ENCODE data around the gene ARHGEF39.
A peak's percentile ranks its signal among the peaks of the same experiment; 100 is the strongest.
"Not testable (repeated sequence)": the region's sequence is repeated elsewhere in the genome, so short reads cannot be mapped to it uniquely, and the experiment has no call there.

The ARHGEF39 gene

GRCh38 chr9:35639631-35640030 is 25.4 kb downstream of the ARHGEF39 start:
- no peak for ATAC-seq
- H3K4me3 Mint-ChIP-seq = peak overlapping the region; percentile 41

GRCh38 chr9:35639225-35639624 is 25.8 kb downstream of the ARHGEF39 start:
- H3K27me3 Mint-ChIP-seq, DNase-seq, H3K9me3 Mint-ChIP-seq: not testable (repeated sequence)
- peaks cover 71% of the 10 kb centered on the region for H3K4me1 Mint-ChIP-seq
- H3K36me3 Mint-ChIP-seq (ENCODE audit: low read depth) = peaks cover 28% of the 10 kb centered on the region
- peak overlapping the region; percentile 92 for H3K27ac Mint-ChIP-seq
- H3K4me3 Mint-ChIP-seq = peak overlapping the region; percentile 41
- peak; percentile 76 for ATAC-seq

More at GRCh38 chr9:35639631-35640030, 25.4 kb downstream of the ARHGEF39 start:
- Mint-ChIP-seq H3K4me1 (peaks cover 72% of the 10 kb centered on the region), H3K9me3 (peaks cover 8% of the 10 kb centered on the region), H3K27ac (peak overlapping the region; percentile 92), H3K27me3 (no peaks in the 10 kb centered on the region), H3K36me3 (ENCODE audit: low read depth) (peaks cover 32% of the 10 kb centered on the region)
- no peak for DNase-seq

DNA sequence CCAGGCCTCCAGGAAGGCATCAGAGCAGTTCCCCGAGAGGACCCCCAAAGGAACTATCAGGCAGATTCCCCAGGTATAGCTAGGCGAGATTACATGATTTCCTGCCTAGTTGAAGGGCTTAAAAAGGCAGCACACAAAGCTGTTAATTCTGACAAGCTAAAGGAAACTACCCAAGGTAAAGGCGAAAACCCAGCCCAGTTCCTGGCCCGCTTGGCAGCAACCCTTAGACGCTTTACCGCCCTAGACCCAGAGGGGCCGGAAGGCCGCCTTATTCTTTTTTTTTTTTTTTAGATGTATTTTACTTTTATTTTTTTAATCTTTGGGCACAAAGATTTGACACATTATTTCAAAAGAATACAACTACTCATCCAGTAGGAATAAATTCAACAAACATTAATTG is 26.2 kb downstream of the ARHGEF39 start:
- DNase-seq, H3K9me3 Mint-ChIP-seq, H3K27me3 Mint-ChIP-seq, H3K4me3 Mint-ChIP-seq, ATAC-seq: not testable (repeated sequence)
- H3K27ac Mint-ChIP-seq = peak overlapping the region; percentile 92
- H3K36me3 Mint-ChIP-seq (ENCODE audit: low read depth) = peaks cover 27% of the 10 kb centered on the region
- peaks cover 74% of the 10 kb centered on the region for H3K4me1 Mint-ChIP-seq

DNA sequence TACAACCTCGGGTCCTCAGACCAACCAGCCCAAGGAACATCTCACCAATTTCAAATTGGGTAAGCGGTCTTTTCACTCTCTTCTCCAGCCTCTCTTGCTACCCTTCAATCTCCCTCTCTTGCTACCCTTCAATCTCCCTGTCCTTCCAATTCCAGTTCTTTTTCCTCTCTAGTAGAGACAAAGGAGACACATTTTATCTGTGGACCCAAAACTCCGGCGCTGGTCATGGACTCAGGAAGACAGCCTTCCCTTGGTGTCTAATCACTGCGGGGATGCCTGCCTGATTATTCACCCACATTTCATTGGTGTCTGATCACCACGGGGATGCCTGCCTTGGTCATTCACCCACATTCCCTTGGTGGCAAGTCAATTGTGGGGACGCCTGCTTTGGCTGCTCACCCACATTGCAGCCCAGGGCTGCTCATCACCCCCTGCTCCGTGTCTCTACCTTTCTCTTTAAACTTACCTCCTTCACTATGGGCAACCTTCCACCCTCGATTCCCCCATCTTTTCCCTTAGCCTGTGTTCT is 27.5 kb downstream of the ARHGEF39 start:
- H3K27me3 Mint-ChIP-seq, ATAC-seq, H3K4me3 Mint-ChIP-seq, H3K9me3 Mint-ChIP-seq, DNase-seq: not testable (repeated sequence)
- Mint-ChIP-seq H3K4me1 (peaks cover 77% of the 10 kb centered on the region), H3K27ac (peak overlapping the region; percentile 87), H3K36me3 (ENCODE audit: low read depth) (peaks cover 22% of the 10 kb centered on the region)

- peaks cover 77% of the 10 kb centered on the region for H3K4me1 Mint-ChIP-seq
Observed at GRCh38 chr9:35636877-35637246, 28.1 kb downstream of the ARHGEF39 start.

GRCh38 chr9:35636135-35636876 is 28.7 kb downstream of the ARHGEF39 start:
- Mint-ChIP-seq H3K4me1 (peaks cover 72% of the 10 kb centered on the region), H3K27ac (peak overlapping the region; percentile 87), H3K36me3 (ENCODE audit: low read depth) (peaks cover 18% of the 10 kb centered on the region), H3K27me3 (no peaks in the 10 kb centered on the region), H3K9me3 (peaks cover 8% of the 10 kb centered on the region), H3K4me3 (peak overlapping the region; percentile 46)
- ATAC-seq = peak; percentile 18
- DNase-seq = peak; percentile 36

More at GRCh38 chr9:35636877-35637246, 28.1 kb downstream of the ARHGEF39 start:
- H3K9me3 Mint-ChIP-seq, DNase-seq, ATAC-seq, H3K27me3 Mint-ChIP-seq: not testable (repeated sequence)
- Mint-ChIP-seq H3K36me3 (ENCODE audit: low read depth) (peaks cover 22% of the 10 kb centered on the region), H3K4me3 (peak overlapping the region; percentile 41), H3K27ac (peak overlapping the region; percentile 87)

GRCh38 chr9:35635730-35636129 is 29.3 kb downstream of the ARHGEF39 start:
- ATAC-seq = no peak
- H3K4me1 Mint-ChIP-seq = peaks cover 69% of the 10 kb centered on the region

GRCh38 chr9:35629597-35629996 is 35.4 kb downstream of the ARHGEF39 start:
- no peak overlapping the region for H3K4me3 Mint-ChIP-seq
- no peak overlapping the region for H3K27ac Mint-ChIP-seq
- ATAC-seq (peak; percentile 61), DNase-seq (no peak)
- no peaks in the 10 kb centered on the region for H3K27me3 Mint-ChIP-seq
- peaks cover 41% of the 10 kb centered on the region for H3K4me1 Mint-ChIP-seq
- H3K36me3 Mint-ChIP-seq (ENCODE audit: low read depth) = no peaks in the 10 kb centered on the region
- no peaks in the 10 kb centered on the region for H3K9me3 Mint-ChIP-seq

More at GRCh38 chr9:35635730-35636129, 29.3 kb downstream of the ARHGEF39 start:
- peak overlapping the region; percentile 87 for H3K27ac Mint-ChIP-seq
- peak overlapping the region; percentile 46 for H3K4me3 Mint-ChIP-seq
- H3K36me3 Mint-ChIP-seq (ENCODE audit: low read depth) = peaks cover 14% of the 10 kb centered on the region
- DNase-seq = no peak
- H3K27me3 Mint-ChIP-seq = no peaks in the 10 kb centered on the region
- peaks cover 6% of the 10 kb centered on the region for H3K9me3 Mint-ChIP-seq

- Mint-ChIP-seq H3K9me3 (no peaks in the 10 kb centered on the region), H3K4me1 (peaks cover 32% of the 10 kb centered on the region), H3K36me3 (ENCODE audit: low read depth) (no peaks in the 10 kb centered on the region), H3K27me3 (no peaks in the 10 kb centered on the region), H3K4me3 (no peak overlapping the region), H3K27ac (no peak overlapping the region)
- ATAC-seq (no peak), DNase-seq (no peak)
Observed at GRCh38 chr9:35628389-35628991, 36.5 kb downstream of the ARHGEF39 start.

GRCh38 chr9:35627575-35627974 is 37.4 kb downstream of the ARHGEF39 start:
- peak; percentile 15 for ATAC-seq
- peaks cover 29% of the 10 kb centered on the region for H3K4me1 Mint-ChIP-seq

GRCh38 chr9:35619800-35620158 is 45.2 kb downstream of the ARHGEF39 start:
- DNase-seq (peak; percentile 54), ATAC-seq (peak; percentile 81)
- peak overlapping the region; percentile 82 for H3K4me3 Mint-ChIP-seq
- peaks cover 64% of the 10 kb centered on the region for H3K4me1 Mint-ChIP-seq
- no peaks in the 10 kb centered on the region for H3K27me3 Mint-ChIP-seq
- peaks cover under 1% of the 10 kb centered on the region for H3K36me3 Mint-ChIP-seq (ENCODE audit: low read depth)
- H3K27ac Mint-ChIP-seq = peak overlapping the region; percentile 97
- H3K9me3 Mint-ChIP-seq = no peaks in the 10 kb centered on the region

More at GRCh38 chr9:35627575-35627974, 37.4 kb downstream of the ARHGEF39 start:
- Mint-ChIP-seq H3K27ac (peak overlapping the region; percentile 27), H3K4me3 (no peak overlapping the region), H3K9me3 (no peaks in the 10 kb centered on the region), H3K27me3 (no peaks in the 10 kb centered on the region), H3K36me3 (ENCODE audit: low read depth) (no peaks in the 10 kb centered on the region)
- DNase-seq = no peak

- no peaks in the 10 kb centered on the region for H3K9me3 Mint-ChIP-seq
Observed at GRCh38 chr9:35618854-35619799, 45.9 kb downstream of the ARHGEF39 start.

DNA sequence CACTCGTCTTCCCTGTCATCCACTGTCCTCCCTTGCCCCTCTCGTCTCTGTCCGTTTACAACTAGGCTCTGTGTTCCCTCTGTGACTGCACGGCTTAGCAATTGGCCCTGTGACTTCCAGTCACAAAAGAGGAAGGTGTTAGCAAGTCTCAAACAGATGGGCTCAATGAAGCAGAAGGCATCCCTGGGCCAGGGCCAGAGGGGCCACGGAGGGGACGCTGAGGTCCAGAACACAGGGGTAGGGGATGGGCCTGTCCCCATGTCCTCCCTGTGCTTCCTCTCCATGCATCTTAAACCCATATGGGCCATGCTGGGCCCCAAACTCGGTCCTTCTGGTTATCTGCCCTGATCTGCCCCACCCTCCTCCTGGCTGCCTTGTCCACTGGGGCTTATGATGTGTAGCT is 46.7 kb downstream of the ARHGEF39 start, which contains the start of gene CD72:
CD72 (minus strand) TSS at position 89 of the 403 bp plus-strand sequence. CDS start 110 bp downstream, outside the sequence.
- Mint-ChIP-seq H3K4me3 (peak within 1 kb of the TSS; percentile 82), H3K9me3 (no peaks in the 10 kb centered on the region), H3K36me3 (ENCODE audit: low read depth) (peaks cover 2% of the 10 kb centered on the region), H3K27me3 (no peaks in the 10 kb centered on the region), H3K27ac (peak within 1 kb of the TSS; percentile 97), H3K4me1 (peaks cover 66% of the 10 kb centered on the region)
- no peak for DNase-seq
- no peak for ATAC-seq

More at GRCh38 chr9:35618854-35619799, 45.9 kb downstream of the ARHGEF39 start:
- Mint-ChIP-seq H3K27ac (peak overlapping the region; percentile 97), H3K36me3 (ENCODE audit: low read depth) (peaks cover 2% of the 10 kb centered on the region), H3K4me1 (peaks cover 66% of the 10 kb centered on the region), H3K4me3 (peak overlapping the region; percentile 82), H3K27me3 (no peaks in the 10 kb centered on the region)
- peak; percentile 93 for ATAC-seq
- peak; percentile 74 for DNase-seq

- Mint-ChIP-seq H3K36me3 (ENCODE audit: low read depth) (peaks cover 2% of the 10 kb centered on the region), H3K27me3 (no peaks in the 10 kb centered on the region), H3K27ac (peak overlapping the region; percentile 97), H3K9me3 (no peaks in the 10 kb centered on the region), H3K4me1 (peaks cover 66% of the 10 kb centered on the region), H3K4me3 (peak overlapping the region; percentile 82)
- DNase-seq (no peak), ATAC-seq (no peak)
Observed at GRCh38 chr9:35617548-35617947, 47.4 kb downstream of the ARHGEF39 start.
